ENCODE results near the gene SUSD1. TPM values are rescaled to one million over a fixed set of nuclear protein-coding genes. Genes with fewer than 3 reads are reported as not detected.

The SUSD1 gene
- total and polyA plus RNA-seq, 9 of the 15 experiments (the other 6 are each of a cell fraction or from before 2014, with no cell fraction given) = 10.9 to 44.4 (median 36.1) TPM

GRCh38 chr9:112031400-112031799 lies 143.7 kb downstream of the SUSD1 start (continued):
- TF ChIP-seq MAX (CRISPR knock-in tag; IDR thresholded peaks at IDR 0.05) (no peak), DDX20 (tag; IDR thresholded peaks at IDR 0.05; ENCODE audit: low read depth) (no peak), ZNF551 (CRISPR knock-in tag; IDR thresholded peaks at IDR 0.05) (no peak), BRF1 (IDR thresholded peaks at IDR 0.05; ENCODE audit: borderline replicate concordance, extremely low read depth, insufficient read length) (no peak), ZNF586 (CRISPR knock-in tag; conservative IDR thresholded peaks at IDR 0.05) (no peak)

GRCh38 chr9:112029921-112030444 lies 145.1 kb downstream of the SUSD1 start:
- in situ Hi-C loops (cut with MboI) = no loop called here
- Histone ChIP-seq H3K36me3 (ENCODE audit: control insufficient read depth, insufficient read depth, low read length) (peaks cover 44% of the 10 kb centered on the region; the same call in 2 of the 3 replicates), H3K9me1 (ENCODE audit: control insufficient read depth, insufficient read depth, low read length) (no peaks in the 10 kb centered on the region), H4K20me1 (replicated peaks; ENCODE audit: control insufficient read depth, insufficient read depth, low read length) (no peaks in the 10 kb centered on the region), H3K4me2 (ENCODE audit: insufficient read depth, low read length) (no peak overlapping the region; the same call in 1 of the 2 replicates), H3K27me3 (ENCODE audit: control insufficient read depth in 2 of 2, insufficient read depth in 2 of 2, low read length in 2 of 2) (no peaks in the 10 kb centered on the region), H2AFZ (ENCODE audit: low read depth, low read length) (no peak overlapping the region), H3K9me3 (replicated peaks; ENCODE audit: control insufficient read depth, insufficient read depth, low read depth, low read length) (no peaks in the 10 kb centered on the region), H3K4me3 (no peak overlapping the region), H3K27ac (ENCODE audit: extremely low read depth, low read depth, low read length) (no peak overlapping the region), H3K4me1 (replicated peaks in 1 of 2; ENCODE audit: control insufficient read depth in 2 of 2, insufficient read depth in 2 of 2, low read length in 2 of 2) (peaks cover 9 to 10% of the 10 kb centered on the region in 2 experiments; a peak in 4 of 5 replicates), H3K9ac (ENCODE audit: insufficient read depth in 1 of 2, low read depth in 2 of 2, low read length in 2 of 2) (no peak overlapping the region), H3K79me2 (ENCODE audit: control insufficient read depth, insufficient read depth, low read length) (no peaks in the 10 kb centered on the region)
- ChIA-PET CTCF (ENCODE audit: low intra/inter-chr PET ratio) (no interaction called here), POLR2A (interaction anchor here (1.4 kb wide), 1 partner anchor 12 kb away, joined by 4 read pairs; no protein-coding TSS in a partner anchor)
- intact Hi-C loops (cut with micrococcal nuclease) = no loop called here
- BruUV-seq (replicated peaks) = no TSS peak
- 62% methylated on average over 3 of the region's 3 CpGs for WGBS (ENCODE audit: insufficient coverage, low coverage, missing lambda C conversion rate)
- DNase-seq (ENCODE audit: extremely low read depth in 1 of 4, low spot score in 3 of 4) (no peak), ATAC-seq (no peak), FAIRE-seq (no peak)
- TF ChIP-seq, protein P1, sequence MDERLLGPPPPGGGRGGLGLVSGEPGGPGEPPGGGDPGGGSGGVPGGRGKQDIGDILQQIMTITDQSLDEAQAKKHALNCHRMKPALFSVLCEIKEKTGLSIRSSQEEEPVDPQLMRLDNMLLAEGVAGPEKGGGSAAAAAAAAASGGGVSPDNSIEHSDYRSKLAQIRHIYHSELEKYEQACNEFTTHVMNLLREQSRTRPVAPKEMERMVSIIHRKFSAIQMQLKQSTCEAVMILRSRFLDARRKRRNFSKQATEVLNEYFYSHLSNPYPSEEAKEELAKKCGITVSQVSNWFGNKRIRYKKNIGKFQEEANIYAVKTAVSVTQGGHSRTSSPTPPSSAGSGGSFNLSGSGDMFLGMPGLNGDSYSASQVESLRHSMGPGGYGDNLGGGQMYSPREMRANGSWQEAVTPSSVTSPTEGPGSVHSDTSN (CRISPR knock-in tag; IDR thresholded peaks at IDR 0.05; ENCODE audit: low read depth) = no peak
- TF ChIP-seq, protein P1 (tag; conservative IDR thresholded peaks at IDR 0.05; ENCODE audit: low read depth) = no peak
- TF ChIP-seq CREM (IDR thresholded peaks at IDR 0.05; ENCODE audit: low read depth) = no peak
- TF ChIP-seq ZEB2 (IDR thresholded peaks at IDR 0.05) = 0 out of 2 replicates have a peak, but pooled peaks have one; percentile 40
- no peak for TF ChIP-seq IFI16 (CRISPR knock-in tag; IDR thresholded peaks at IDR 0.05)
- TF ChIP-seq MITF (IDR thresholded peaks at IDR 0.05) = no peak
- TF ChIP-seq, protein P2, sequence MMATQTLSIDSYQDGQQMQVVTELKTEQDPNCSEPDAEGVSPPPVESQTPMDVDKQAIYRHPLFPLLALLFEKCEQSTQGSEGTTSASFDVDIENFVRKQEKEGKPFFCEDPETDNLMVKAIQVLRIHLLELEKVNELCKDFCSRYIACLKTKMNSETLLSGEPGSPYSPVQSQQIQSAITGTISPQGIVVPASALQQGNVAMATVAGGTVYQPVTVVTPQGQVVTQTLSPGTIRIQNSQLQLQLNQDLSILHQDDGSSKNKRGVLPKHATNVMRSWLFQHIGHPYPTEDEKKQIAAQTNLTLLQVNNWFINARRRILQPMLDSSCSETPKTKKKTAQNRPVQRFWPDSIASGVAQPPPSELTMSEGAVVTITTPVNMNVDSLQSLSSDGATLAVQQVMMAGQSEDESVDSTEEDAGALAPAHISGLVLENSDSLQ (IDR thresholded peaks at IDR 0.05) = peak; percentile 27; the same call in 1 of the 2 replicates
- peak; percentile 41; the same call in 1 of the 2 replicates for TF ChIP-seq CTBP1 (IDR thresholded peaks at IDR 0.05; ENCODE audit: borderline replicate concordance)
- TF ChIP-seq NBN (IDR thresholded peaks at IDR 0.05; ENCODE audit: low read depth) = no peak
- peak; percentile 67 for TF ChIP-seq MEIS2 (IDR thresholded peaks at IDR 0.05; ENCODE audit: partially characterized antibody)
- TF ChIP-seq SMAD3 (CRISPR knock-in tag; conservative IDR thresholded peaks at IDR 0.05) = no peak

All from K562 (cell line).